HPDE6-E6E7 (cell line): ENCODE results near the gene GREB1L.

ENCODE experiments used
- DNase-seq: peaks from one replicate; pipeline ENCODE4 v3.0.0; 2011; ENCODE audit warnings: missing footprints; ENCODE audit errors: extremely low spot score

GREB1L gene

DNA sequence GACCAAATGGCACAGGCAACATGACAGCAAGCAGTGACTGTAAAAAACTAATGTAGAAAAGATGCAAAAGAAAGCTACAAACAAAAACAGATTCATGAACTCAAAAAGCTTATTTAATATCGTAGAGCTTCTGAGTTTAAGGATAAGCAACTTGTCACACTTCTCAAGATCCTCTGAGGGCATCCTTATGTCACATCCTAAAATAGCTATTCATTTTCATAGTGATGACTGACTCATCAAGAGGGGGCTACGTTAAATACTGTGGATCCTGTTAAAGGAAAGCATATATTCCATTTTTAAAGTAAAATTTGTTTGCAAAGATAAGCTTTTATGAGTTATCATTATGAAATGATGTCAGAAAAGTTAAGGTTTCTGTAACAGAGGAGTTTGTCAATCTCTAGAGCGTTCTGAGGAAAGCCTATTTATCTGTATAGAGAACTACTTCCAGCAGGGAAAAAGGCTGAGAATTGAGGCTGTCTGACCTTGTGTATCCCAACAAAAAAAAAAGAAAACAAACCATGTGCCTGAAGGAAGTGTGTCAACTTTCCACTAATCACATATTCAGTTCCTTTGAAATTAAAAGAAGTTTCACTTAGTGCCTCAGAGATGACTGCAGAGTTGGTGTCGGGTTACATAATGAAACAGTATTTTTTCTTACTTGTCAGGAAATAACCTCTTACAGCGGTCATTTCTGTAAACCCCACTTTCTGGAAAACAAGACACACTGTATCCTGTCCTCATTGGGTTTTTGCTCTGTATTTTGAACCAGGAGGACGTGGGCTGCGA, 243.0 kb downstream of the GREB1L start:
- DNase-seq = no peak

GRCh38 chr18:21486905-21487437, 244.9 kb downstream of the GREB1L start:
- DNase-seq = no peak

DNA sequence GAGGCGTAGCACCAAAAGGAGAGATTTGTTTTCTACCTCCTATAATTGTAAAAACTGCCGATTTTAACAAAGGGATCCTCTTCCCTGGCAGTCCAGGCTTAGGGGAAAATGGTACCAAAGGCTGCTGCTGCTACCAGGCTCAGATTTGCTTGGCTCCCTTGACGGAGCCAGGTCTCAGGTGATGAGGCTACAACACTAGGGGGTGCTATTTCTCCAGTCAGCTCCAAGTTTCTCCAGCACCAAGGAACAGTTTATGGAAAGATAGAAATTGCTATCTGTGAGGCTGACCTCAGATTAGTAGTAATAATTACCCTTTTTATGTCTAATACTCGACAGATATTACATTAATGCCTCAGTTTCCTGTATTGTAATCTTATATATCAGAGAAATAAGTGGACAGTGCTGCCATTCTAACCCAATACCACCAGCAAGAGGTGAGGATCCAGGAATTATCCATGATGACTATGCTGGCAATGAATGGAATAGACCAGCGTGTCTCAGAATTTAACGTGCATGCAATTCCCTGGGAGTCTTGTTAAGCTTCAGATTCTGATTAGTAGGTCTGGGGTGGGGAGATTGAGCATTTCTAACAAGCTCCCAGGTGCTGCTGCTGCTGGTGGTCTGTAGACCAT, 247.2 kb downstream of the GREB1L start:
- peak; percentile 39 for DNase-seq

GRCh38 chr18:21489919-21490495, 248.0 kb downstream of the GREB1L start:
- no peak for DNase-seq

DNA sequence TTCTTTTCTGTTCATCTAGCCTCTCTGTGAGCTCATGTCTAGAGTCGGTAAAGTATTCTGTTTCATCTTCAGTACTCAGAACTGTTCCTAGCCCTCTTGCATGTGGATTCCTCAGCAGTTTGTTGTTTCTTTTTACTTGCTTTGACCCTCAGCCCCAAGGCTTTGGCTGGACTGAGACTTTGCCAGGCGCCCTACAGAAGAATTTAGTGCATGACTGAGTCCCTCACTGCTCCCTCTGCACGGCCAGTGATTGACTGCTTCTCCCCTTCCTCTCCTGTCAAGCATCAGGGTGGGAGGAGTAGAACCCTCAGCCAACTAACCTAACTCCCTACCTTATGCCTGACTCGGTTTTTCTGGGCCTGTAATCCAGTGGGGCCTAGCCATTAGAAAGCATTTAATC, 248.7 kb downstream of the GREB1L start:
- no peak for DNase-seq

DNA sequence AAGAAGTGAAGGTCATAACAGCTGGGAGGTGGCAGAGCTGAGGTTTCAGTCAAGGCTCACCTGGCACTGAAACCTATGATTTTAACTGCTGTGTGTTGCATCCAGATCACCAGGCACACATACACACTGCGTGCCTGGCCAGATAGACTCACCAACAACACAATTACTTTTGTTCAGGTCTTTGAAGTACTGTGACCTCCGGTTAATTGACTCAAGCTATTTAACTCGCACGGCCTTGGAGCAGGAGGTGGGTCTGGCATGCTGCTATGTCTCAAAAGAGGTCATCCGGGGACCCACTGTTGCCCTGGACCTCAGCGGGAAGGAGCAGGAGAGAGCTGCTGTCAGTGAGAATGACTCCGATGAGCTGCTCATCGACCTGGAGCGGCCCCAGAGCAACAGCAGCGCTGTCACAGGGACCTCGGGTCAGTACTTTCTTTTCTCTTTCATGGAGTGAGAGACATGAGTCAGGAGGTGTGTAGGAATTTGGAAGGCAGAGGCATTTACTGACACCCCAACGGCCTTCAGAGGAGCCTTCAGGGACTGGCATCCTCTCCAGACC, 254.3 kb downstream of the GREB1L start:
- no peak for DNase-seq

DNA sequence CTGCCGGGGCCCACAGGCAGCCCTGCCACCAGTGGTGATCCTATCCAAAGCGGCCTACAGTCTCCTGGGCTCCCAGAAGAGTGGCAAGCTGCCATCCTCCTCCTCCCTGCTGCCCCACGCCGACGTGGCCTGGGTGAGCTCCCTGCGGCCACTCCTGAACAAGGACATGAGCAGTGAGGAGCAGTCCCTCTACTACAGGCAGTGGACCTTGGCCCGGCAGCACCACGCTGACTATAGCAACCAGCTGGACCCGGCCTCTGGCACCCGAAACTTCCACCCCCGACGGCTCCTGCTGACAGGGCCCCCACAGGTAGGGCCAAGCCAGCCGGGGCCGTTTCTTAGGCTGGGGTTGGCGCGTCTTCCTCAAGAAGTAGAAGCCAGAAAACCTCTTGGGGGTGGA, 258.0 kb downstream of the GREB1L start:
- no peak for DNase-seq

DNA sequence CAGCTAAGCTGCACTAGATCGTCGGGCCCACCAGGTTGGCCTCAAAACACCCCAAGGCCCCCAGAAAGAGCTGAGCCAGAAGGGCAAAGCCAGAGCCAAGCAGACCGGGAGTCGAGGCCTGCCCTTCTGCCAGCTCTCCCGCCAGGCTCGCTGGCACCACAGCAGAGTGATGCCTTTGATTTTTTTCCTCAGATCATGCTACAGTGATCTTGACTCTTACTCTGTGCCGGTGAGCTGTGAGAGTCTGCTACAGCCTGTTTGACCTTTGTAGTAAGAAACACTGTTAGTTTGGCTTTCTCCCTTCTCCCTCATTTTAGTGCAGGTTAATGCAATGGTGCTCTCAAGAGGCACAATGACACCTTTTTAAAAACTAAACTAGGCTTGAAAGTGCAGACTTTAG, 260.6 kb downstream of the GREB1L start:
- no peak for DNase-seq

DNA sequence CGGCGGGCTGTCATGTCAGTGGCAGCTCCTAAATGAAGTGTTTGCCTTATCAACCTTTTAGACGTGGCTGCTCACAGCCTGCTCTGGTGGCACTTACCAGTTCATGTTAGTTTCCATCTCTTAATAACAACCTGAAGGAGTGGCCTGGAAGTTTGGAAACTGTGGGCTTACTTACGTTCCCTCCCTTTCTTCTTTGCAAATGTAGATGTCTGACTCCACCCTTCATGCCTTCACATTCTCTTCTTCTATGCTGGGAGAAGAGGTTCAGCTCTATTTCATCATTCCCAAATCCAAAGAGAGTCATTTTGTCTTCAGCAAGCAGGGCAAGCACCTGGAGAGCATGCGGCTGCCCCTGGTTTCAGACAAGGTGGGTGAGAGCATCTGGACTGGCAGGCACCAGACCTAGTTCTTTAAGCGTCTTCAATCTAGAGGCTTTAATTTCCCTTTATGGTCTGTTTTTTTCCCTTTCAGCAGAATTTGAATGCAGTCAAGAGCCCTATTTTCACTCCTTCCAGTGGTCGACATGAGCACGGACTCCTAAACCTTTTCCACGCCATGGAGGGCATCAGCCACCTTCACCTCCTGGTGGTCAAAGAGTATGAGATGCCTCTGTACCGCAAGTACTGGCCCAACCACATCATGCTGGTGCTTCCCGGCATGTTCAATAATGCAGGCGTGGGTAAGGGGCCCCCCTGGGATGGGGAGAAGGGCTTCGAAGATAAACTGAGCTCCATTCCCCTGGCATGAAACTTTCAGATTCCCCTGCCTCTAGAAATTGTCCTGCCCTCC, 266.1 kb downstream of the GREB1L start:
- DNase-seq = no peak

- DNase-seq = no peak
Measured at GRCh38 chr18:21509062-21509461, 267.0 kb downstream of the GREB1L start.

DNA sequence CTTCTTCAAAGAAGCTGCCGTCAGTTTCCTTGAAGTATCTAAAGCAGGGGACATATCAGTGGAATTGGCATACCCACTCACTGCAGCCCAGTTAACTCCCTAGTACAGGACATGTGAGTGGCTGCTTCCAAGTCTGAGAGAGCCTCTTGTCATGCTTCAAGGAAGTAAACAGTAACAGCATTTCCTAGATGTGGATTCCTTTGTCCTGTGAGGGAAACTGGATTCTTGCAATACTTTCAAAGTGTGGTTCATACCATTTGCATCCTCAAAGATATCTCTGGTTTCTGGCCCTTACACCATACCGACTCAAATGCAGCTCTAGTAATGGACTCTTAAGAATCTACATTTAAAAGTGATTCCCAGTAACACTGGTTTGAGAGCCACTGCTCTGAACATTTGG, 271.3 kb downstream of the GREB1L start:
- DNase-seq = no peak

GRCh38 chr18:21513741-21514140, 271.7 kb downstream of the GREB1L start:
- no peak for DNase-seq

DNA sequence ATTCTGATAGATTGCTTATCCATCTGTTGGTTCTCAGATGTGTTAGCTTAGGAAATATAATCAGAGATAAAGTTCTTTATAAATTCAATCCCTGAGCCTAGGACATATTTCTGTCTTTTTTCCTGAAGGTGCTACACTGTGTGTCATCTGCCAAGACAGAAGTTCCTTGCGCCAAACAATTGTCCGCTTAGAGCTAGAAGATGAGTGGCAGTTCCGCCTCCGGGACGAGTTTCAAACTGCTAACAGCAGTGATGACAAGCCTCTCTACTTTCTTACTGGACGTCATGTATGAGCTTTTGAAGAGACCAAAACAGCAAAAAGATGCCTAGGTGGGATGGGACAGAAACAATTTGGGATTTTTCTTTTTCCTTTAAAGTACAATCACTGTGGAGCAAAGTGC, 280.5 kb downstream of the GREB1L start:
- DNase-seq = no peak

GRCh38 chr18:21525916-21526315, 283.9 kb downstream of the GREB1L start:
- no peak for DNase-seq

DNA sequence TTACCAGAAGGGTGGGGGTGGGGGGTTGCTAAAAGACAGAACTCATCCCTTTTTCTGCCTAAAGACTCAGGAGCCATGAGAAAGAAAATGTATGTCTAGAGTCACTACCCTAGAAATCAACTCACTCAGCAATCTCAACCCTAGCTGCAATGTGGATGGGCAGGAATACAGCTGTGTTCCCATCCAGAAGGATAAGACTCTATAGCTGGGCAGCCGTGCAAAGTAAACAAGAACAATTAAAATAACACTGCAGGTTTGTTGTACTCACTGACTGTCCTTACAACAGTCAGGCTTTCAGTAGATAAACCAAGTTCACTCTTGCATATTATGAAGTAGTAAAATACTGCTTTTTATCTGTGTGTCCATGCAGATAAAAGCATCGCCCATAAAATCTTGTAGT, 284.4 kb downstream of the GREB1L start:
- DNase-seq = no peak

GRCh38 chr18:21534327-21534726, 292.3 kb downstream of the GREB1L start:
- DNase-seq = no peak

GRCh38 chr18:21538230-21538629, 296.2 kb downstream of the GREB1L start:
- DNase-seq = no peak

- no peak for DNase-seq
Measured at GRCh38 chr18:21546423-21546822, 304.4 kb downstream of the GREB1L start.

DNA sequence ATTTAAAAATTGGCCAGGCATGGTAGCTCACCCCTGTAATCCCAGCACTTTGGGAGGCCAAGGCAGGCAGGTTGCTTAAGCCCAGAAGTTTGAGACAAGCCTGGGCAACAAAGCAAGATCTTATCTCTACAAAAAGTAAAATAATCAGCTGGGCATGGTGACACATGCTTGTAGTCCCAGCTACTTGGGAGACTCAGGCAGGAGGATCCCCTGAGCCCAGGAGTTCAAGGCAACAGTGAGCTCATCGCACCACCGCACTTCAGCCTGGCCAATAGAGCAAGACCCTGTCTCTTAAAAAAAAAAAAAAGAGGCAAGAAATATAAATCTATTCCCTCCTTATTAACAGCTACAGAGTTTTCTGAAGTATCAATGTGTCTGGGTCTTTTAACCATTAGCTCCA, 306.6 kb downstream of the GREB1L start:
- DNase-seq = no peak

GRCh38 chr18:21550510-21550970, 308.5 kb downstream of the GREB1L start:
- no peak for DNase-seq

DNA sequence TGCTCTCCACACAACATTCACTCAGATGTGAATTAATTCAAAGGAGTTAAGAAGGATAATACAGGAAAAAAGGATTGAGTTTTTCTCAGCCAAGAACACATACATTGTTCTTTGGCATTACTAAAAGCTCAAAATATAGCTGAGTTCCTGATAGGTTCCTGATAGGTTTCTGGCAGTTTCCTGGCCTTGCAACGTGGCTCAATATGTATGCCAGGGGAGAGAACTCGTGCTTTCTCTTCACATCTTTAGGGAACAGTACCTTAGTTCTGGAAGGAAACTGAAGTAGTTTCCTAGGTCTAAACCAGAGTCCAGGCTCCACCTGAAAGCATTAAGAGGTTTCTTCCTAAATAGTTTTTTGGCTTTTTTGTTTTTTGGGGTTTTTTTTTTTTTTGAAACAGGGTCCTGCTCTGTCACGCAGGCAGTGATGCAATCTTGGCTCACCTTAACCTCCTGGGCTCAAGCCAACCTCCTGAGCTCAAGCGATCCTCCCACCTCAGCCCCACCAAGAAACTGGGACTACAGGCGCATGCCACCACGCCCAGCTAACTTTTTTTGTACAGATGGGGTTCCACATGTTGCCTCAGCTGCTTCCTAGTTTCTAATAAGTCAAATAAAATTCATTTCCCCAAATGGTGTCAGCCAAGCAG, 315.7 kb downstream of the GREB1L start:
- DNase-seq = no peak
